MM.1S (cell line): Measurements from ENCODE around the gene GPC5.

Experiments
- DNase-seq: peaks from one replicate; pipeline ENCODE4 v3.0.0-alpha.2; 2015
- H2AFZ ChIP-seq: fragments of 300-600 bp; sonication (generic); 2 replicates; pipeline ENCODE4 v1.6.0; 2016; ENCODE audit warnings: antibody characterized with exemption, low read length
- H3F3A ChIP-seq: fragments of 300-600 bp; sonication (generic); 2 replicates; pipeline ENCODE4 v1.6.1; 2016; ENCODE audit warnings: mild to moderate bottlenecking, antibody characterized with exemption, low read length, moderate library complexity, mixed read lengths; ENCODE audit not compliant: insufficient read depth
- H3K27ac ChIP-seq: fragments of 300-600 bp; sonication (generic); 2 replicates; pipeline ENCODE4 v1.5.1; 2016; ENCODE audit warnings: mild to moderate bottlenecking, low read length
- H3K27me3 ChIP-seq: fragments of 300-600 bp; sonication (generic); replicated peaks from 2 replicates; pipeline ENCODE4 v1.6.0; 2016; ENCODE audit warnings: low read length; ENCODE audit not compliant: insufficient read depth
- H3K36me3 ChIP-seq: fragments of 300-600 bp; sonication (generic); replicated peaks from 2 replicates; pipeline ENCODE4 v1.6.1; 2016; ENCODE audit warnings: mild to moderate bottlenecking, low read length, mixed read lengths; ENCODE audit not compliant: insufficient read depth
- H3K4me1 ChIP-seq: fragments of 300-600 bp; sonication (generic); 2 replicates; pipeline ENCODE4 v1.6.1; 2016; ENCODE audit warnings: low read length, mixed read lengths
- H3K4me2 ChIP-seq: fragments of 300-600 bp; sonication (generic); 2 replicates; pipeline ENCODE4 v1.6.0; 2016; ENCODE audit warnings: low read depth, low read length
- H3K4me3 ChIP-seq: fragments of 300-600 bp; sonication (generic); 2 replicates; pipeline ENCODE4 v1.5.1; 2016; ENCODE audit warnings: low read length, mixed read lengths
- H3K79me2 ChIP-seq: fragments of 300-600 bp; sonication (generic); 2 replicates; pipeline ENCODE4 v1.6.1; 2016; ENCODE audit warnings: mixed run types, low read length, mixed read lengths
- H3K9ac ChIP-seq: fragments of 300-600 bp; sonication (generic); 2 replicates; pipeline ENCODE4 v1.6.1; 2016; ENCODE audit warnings: low read length, mixed read lengths
- H3K9me2 ChIP-seq: fragments of 300-600 bp; sonication (generic); replicated peaks from 2 replicates; pipeline ENCODE4 v1.6.1; 2016; ENCODE audit warnings: mild to moderate bottlenecking, low read length, mixed read lengths; ENCODE audit not compliant: insufficient read depth
- H3K9me3 ChIP-seq: fragments of 300-600 bp; sonication (generic); replicated peaks from 2 replicates; pipeline ENCODE4 v1.6.1; 2016; ENCODE audit warnings: mild to moderate bottlenecking, low read length, mixed read lengths; ENCODE audit not compliant: insufficient read depth
- H4K20me1 ChIP-seq: fragments of 300-600 bp; sonication (generic); 2 replicates; pipeline ENCODE4 v1.6.1; 2016; ENCODE audit warnings: mild to moderate bottlenecking, low read length, moderate library complexity, mixed read lengths; ENCODE audit not compliant: insufficient read depth
- EZH2 ChIP-seq: fragments of 300-600 bp; sonication (generic); optimal IDR thresholded peaks from 2 replicates; pipeline ENCODE3; 2017; ENCODE audit warnings: low read depth, mild to moderate bottlenecking, antibody characterized with exemption, low read length, mixed read lengths
- EZH2phosphoT487 ChIP-seq: fragments of 300-600 bp; sonication (generic); IDR thresholded peaks from 2 replicates; pipeline ENCODE4 v1.6.1; 2018; ENCODE audit warnings: antibody characterized with exemption, low read length
- TF ChIP-seq, protein P1 (sequence below): fragments of 300-600 bp; sonication (generic); IDR thresholded peaks from 2 replicates; pipeline ENCODE4 v1.5.1; 2016; ENCODE audit warnings: antibody characterized with exemption, low read length, mixed read lengths

GPC5 gene

DNA sequence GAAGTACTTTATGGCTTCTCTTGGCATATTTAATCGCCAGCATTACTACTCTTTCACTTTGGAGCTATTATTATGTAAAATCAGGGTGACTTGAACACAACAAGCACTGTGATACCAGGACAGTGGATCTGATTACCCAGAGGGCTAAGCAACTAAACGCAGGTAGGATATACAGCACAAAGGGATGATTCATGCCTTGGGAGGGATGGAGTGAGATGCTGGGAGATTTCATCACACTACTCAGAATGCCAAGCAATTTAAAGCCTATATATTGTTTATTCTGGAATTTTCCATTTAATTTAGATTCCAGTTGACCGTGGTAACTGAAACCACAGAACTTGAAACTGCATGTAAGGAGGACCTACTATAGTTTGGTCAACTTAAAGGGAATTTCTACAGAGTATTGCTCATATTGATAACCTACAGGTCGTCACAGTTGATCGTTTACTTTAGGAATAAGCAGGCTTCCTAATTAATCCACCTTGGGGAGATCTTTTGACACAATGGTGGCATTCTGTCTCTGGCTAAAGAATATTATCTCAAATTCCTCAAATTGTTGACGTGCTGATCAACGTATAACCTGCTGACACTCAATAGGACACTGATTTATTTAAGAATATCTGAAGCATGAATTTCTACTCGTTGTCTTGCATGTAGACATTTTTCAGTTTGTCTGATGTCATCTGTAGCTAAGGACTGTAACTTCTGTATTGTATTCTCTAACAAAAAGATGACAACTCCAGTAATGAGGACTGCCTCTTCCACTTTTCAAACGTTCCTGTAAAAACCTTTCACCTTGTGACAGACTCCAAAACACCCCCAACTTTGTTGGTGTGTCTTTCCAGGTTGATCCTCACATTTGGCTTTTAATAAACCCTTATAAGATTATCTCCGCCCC is 254.2 kb downstream of the GPC5 start:
- Histone ChIP-seq H4K20me1 (no peaks in the 10 kb centered on the region), H3K79me2 (no peaks in the 10 kb centered on the region), H3K36me3 (no peaks in the 10 kb centered on the region), H3K4me3 (no peak overlapping the region), H2AFZ (no peak overlapping the region), H3K9me3 (no peaks in the 10 kb centered on the region), H3K4me1 (no peaks in the 10 kb centered on the region), H3K4me2 (no peak overlapping the region), H3K27me3 (no peaks in the 10 kb centered on the region), H3F3A (no peaks in the 10 kb centered on the region), H3K27ac (no peak overlapping the region), H3K9ac (no peak overlapping the region), H3K9me2 (no peaks in the 10 kb centered on the region)
- TF ChIP-seq EZH2phosphoT487 (no peak), EZH2 (no peak)
- TF ChIP-seq, protein P1, sequence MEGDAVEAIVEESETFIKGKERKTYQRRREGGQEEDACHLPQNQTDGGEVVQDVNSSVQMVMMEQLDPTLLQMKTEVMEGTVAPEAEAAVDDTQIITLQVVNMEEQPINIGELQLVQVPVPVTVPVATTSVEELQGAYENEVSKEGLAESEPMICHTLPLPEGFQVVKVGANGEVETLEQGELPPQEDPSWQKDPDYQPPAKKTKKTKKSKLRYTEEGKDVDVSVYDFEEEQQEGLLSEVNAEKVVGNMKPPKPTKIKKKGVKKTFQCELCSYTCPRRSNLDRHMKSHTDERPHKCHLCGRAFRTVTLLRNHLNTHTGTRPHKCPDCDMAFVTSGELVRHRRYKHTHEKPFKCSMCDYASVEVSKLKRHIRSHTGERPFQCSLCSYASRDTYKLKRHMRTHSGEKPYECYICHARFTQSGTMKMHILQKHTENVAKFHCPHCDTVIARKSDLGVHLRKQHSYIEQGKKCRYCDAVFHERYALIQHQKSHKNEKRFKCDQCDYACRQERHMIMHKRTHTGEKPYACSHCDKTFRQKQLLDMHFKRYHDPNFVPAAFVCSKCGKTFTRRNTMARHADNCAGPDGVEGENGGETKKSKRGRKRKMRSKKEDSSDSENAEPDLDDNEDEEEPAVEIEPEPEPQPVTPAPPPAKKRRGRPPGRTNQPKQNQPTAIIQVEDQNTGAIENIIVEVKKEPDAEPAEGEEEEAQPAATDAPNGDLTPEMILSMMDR, result no peak
- no peak for DNase-seq

DNA sequence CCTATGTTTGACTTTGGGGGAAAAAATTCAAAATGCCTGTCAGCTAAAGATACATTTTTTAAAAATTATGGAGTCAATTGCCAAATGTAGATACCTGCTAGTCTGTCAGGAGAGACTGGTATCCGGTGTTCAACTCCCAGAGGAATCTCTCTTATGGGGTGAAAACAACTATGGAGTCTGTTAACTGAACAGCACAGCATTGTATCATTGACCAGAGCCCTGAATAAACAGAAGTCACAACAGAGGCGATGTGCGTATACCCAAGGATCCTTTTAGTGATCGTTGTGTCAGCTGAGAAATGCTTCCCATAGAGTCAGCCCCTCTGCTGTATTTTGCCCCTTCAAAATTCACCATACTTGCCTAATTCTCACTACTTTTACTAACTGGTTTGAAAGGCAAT is 257.3 kb downstream of the GPC5 start:
- Histone ChIP-seq H3K27ac (no peak overlapping the region), H2AFZ (no peak overlapping the region), H3K4me2 (no peak overlapping the region), H3K9me2 (no peaks in the 10 kb centered on the region), H3K9ac (no peak overlapping the region), H3K4me1 (no peaks in the 10 kb centered on the region), H3K4me3 (no peak overlapping the region), H3K27me3 (no peaks in the 10 kb centered on the region), H3K9me3 (no peaks in the 10 kb centered on the region), H3K79me2 (no peaks in the 10 kb centered on the region), H3F3A (no peaks in the 10 kb centered on the region), H4K20me1 (no peaks in the 10 kb centered on the region), H3K36me3 (no peaks in the 10 kb centered on the region)
- no peak for DNase-seq
- TF ChIP-seq EZH2 (no peak), EZH2phosphoT487 (no peak)
- TF ChIP-seq, protein P1, result no peak

DNA sequence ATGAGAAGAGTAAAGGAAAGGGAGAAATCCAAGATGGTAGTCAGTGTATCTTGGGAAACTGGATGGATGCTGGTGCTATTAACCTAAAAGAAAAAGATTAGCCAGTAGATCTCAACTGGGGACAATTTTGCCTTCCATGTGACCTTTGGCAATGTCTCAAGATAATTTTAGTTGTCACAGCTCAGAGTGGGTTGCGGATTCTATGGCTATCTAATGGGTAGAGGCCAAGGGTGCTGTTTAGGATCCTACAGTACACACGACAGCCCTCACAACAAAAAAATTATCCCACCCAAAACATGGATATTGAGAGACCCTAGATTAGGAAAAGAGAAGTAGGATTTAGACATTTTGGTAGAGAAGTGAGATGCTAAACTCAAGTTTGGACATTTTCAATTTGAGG is 258.9 kb downstream of the GPC5 start:
- Histone ChIP-seq H3K36me3 (no peaks in the 10 kb centered on the region), H3K27me3 (no peaks in the 10 kb centered on the region), H3K9me2 (no peaks in the 10 kb centered on the region), H3K27ac (no peak overlapping the region), H4K20me1 (no peaks in the 10 kb centered on the region), H2AFZ (no peak overlapping the region), H3K4me2 (no peak overlapping the region), H3K4me1 (no peaks in the 10 kb centered on the region), H3K9me3 (no peaks in the 10 kb centered on the region), H3K9ac (no peak overlapping the region), H3K79me2 (no peaks in the 10 kb centered on the region), H3F3A (no peaks in the 10 kb centered on the region), H3K4me3 (no peak overlapping the region)
- no peak for DNase-seq
- TF ChIP-seq EZH2phosphoT487 (no peak), EZH2 (no peak)
- TF ChIP-seq, protein P1, result no peak
